Testis (tissue), 3 donors: Measurements from ENCODE around the gene BRAF. TPM values are rescaled to one million over a fixed set of nuclear protein-coding genes. Genes with fewer than 3 reads are reported as not detected.
A peak's percentile ranks its signal among the peaks of the same experiment; 100 is the strongest.

Experiments
- DNase-seq: peaks from one replicate; pipeline ENCODE4 v3.0.0-alpha.2; 2019
- H3K27ac ChIP-seq, 2 donors: fragments of 200-600 bp; sonication (generic); one replicate each; pipeline ENCODE4 v1.5.1; 2019
- H3K27me3 ChIP-seq: fragments of 200-600 bp; sonication (generic); one replicate; pipeline ENCODE4 v1.5.1; 2019
- H3K36me3 ChIP-seq: fragments of 200-600 bp; sonication (generic); one replicate; pipeline ENCODE4 v1.5.1; 2017; ENCODE audit warnings: low read depth; ENCODE audit errors: missing control alignments
- H3K4me1 ChIP-seq: fragments of 200-600 bp; sonication (generic); one replicate; pipeline ENCODE4 v1.5.1; 2019
- H3K4me3 ChIP-seq, 2 donors: fragments of 200-600 bp; sonication (generic); one replicate each; pipeline ENCODE4 v1.5.1; 2017 to 2019
- H3K9me3 ChIP-seq: fragments of 200-600 bp; sonication (generic); one replicate; pipeline ENCODE4 v1.5.1; 2017
- CTCF ChIP-seq, 3 experiments: fragments of 450-650 bp in 2 of 3; fragments of 200-600 bp in 1 of 3; sonication (generic) in 1 of 3; IDR thresholded peaks; one replicate each; pipeline ENCODE4 v1.5.1; 2016 to 2019; ENCODE audit warnings: antibody characterized with exemption in 3 of 3, mild to moderate bottlenecking in 2 of 3, moderate library complexity in 1 of 3
- POLR2A ChIP-seq: fragments of 450-650 bp; IDR thresholded peaks from one replicate; pipeline ENCODE4 v1.6.1; 2017; ENCODE audit warnings: antibody characterized with exemption, mild to moderate bottlenecking, moderate library complexity
- WGBS, 2 donors: methylation state at CpG; one replicate each; pipeline ENCODE4 v1.1.5; 2018; 5-methylcytosine and 5-hydroxymethylcytosine counted together
- intact Hi-C: fragments of 100-400 bp; cut with DNase I; formaldehyde crosslinking; loops from one replicate; pipeline ENCODE4 v1.15.1; 2023; ENCODE audit warnings: low total_unique reads
- polyA plus RNA-seq: library from polyadenylated mRNA; stranded (reverse); fragments of 350-450 nt; fragmentation: Illumina TruSeq; extraction: RNeasy Lipid Tissue Mini Kit (QIAGEN cat#74804); gene quantifications from one replicate; pipeline ENCODE4 v1.2.3, GENCODE V29; 2014; ENCODE audit warnings: low read depth, low replicate concordance; ENCODE audit not compliant: insufficient read depth
- total RNA-seq, 2 donors: library from RNA; depleted of rRNA; stranded (reverse); fragments of >200 nt; gene quantifications; one replicate each; pipeline ENCODE4 v1.2.3, GENCODE V29; 2016

BRAF gene
- total and polyA plus RNA-seq, 3 donors from 2014 or later: 63.3 to 124 (median 82.6) TPM

GRCh38 chr7:140702774-140703173 lies 222.0 kb downstream of the BRAF start:
- H3K27ac ChIP-seq: no peak overlapping the region
- intact Hi-C loops: no loop called here
- 89 to 90% methylated on average over 10 of the region's 10 CpGs for WGBS, 2 donors
- no peak for TF ChIP-seq POLR2A
- no peak for TF ChIP-seq CTCF (IDR thresholded peaks at IDR 0.05)
- H3K27me3 ChIP-seq: no peaks in the 10 kb centered on the region
- no peaks in the 10 kb centered on the region for H3K9me3 ChIP-seq
- H3K4me3 ChIP-seq: no peak overlapping the region
- DNase-seq: no peak
- H3K4me1 ChIP-seq: peaks cover 9% of the 10 kb centered on the region
- no peaks in the 10 kb centered on the region for H3K36me3 ChIP-seq

GRCh38 chr7:140698477-140698876 lies 226.3 kb downstream of the BRAF start:
- no peak overlapping the region for H3K27ac ChIP-seq
- no peaks in the 10 kb centered on the region for H3K27me3 ChIP-seq
- no peaks in the 10 kb centered on the region for H3K9me3 ChIP-seq
- intact Hi-C loops: no loop called here
- no peak overlapping the region for H3K4me3 ChIP-seq
- no peak for DNase-seq
- 44 to 46% methylated on average over 8 of the region's 8 CpGs for WGBS, 2 donors
- no peaks in the 10 kb centered on the region for H3K36me3 ChIP-seq
- peaks cover 21% of the 10 kb centered on the region for H3K4me1 ChIP-seq
- no peak for TF ChIP-seq POLR2A
- no peak for TF ChIP-seq CTCF (IDR thresholded peaks at IDR 0.05)

- Histone ChIP-seq H3K27me3 (no peaks in the 10 kb centered on the region), H3K36me3 (no peaks in the 10 kb centered on the region), H3K4me1 (peaks cover 21% of the 10 kb centered on the region), H3K9me3 (no peaks in the 10 kb centered on the region), H3K27ac (peak overlapping the region; percentile 89 to 94), H3K4me3 (peak overlapping the region; percentile 76 to 79)
- intact Hi-C loops: no loop called here
- 14 to 21% methylated on average over 24 of the region's 24 CpGs for WGBS, 2 donors
- no peak for DNase-seq
- TF ChIP-seq CTCF (IDR thresholded peaks at IDR 0.05) (no peak), POLR2A (no peak)
Observed at GRCh38 chr7:140697447-140698143, 227.1 kb downstream of the BRAF start.

- DNase-seq: peak; percentile 91
- H3K36me3 ChIP-seq: no peaks in the 10 kb centered on the region
- peaks cover 21% of the 10 kb centered on the region for H3K4me1 ChIP-seq
- H3K4me3 ChIP-seq: peak within 1 kb of the TSS; percentile 76 to 79
- TF ChIP-seq CTCF (IDR thresholded peaks at IDR 0.05) (no peak), POLR2A (peak; percentile 6)
- no peaks in the 10 kb centered on the region for H3K9me3 ChIP-seq
- WGBS, 2 donors: 0 to 1% methylated on average over 40 to 46 of the region's 82 CpGs
- no peaks in the 10 kb centered on the region for H3K27me3 ChIP-seq
- peak within 1 kb of the TSS; percentile 89 to 94 for H3K27ac ChIP-seq
- intact Hi-C loops: no loop called here
Observed at GRCh38 chr7:140696680-140697446, 227.9 kb downstream of the BRAF start, which contains the start of gene NDUFB2. Gene NDUFB2 (plus strand): TSS chr7:140696708. CDS start chr7:140696745, 37 bp downstream.
